ENCODE data around the gene PCCA.
A peak's percentile ranks its signal among the peaks of the same experiment; 100 is the strongest.
"Not testable (repeated sequence)": the region's sequence is repeated elsewhere in the genome, so short reads cannot be mapped to it uniquely, and the experiment has no call there.

The PCCA gene

GRCh38 chr13:100141461-100141961, 52.6 kb downstream of the PCCA start:
- DNase-seq (ENCODE audit: low read depth), result not testable (repeated sequence)

DNA sequence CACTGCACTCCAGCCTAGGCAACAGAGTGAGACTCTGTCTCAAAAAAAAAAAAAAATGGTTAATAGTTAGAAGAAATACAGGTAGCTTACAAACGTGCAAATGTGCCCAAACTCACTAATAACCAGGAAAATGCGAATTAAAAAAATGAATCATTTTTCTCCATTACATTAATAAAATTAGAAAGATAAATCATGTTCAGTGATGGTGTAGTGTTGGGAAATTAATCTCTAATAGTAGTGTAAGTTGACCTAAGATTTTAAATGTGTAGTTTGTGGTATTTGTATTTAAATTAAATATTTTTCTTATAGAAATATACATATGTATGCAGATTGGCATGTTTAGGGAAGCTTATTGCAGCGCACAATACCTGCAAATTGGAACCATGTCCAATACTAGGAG, 57.6 kb downstream of the PCCA start:
- no peak for DNase-seq (ENCODE audit: low read depth)

DNA sequence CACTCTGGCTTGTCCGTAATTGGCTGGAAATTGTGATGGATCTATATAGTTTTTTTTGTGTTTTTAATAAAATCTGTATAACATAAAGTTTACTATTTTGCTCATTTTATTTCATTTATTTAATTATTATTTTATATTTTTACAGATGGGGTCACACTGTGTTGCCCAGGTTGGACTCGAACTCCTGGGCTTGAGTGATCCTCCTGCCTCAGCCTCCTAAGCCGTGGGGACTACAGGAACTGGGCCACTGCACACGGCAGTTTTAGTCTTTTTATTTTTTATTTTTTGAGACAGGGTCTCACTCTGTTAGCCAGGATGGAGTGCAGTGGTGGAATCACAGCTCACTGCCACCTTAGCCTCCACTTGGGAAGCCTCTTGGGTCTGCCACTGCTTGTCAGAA, 58.9 kb downstream of the PCCA start:
- DNase-seq (ENCODE audit: low read depth), result no peak

DNA sequence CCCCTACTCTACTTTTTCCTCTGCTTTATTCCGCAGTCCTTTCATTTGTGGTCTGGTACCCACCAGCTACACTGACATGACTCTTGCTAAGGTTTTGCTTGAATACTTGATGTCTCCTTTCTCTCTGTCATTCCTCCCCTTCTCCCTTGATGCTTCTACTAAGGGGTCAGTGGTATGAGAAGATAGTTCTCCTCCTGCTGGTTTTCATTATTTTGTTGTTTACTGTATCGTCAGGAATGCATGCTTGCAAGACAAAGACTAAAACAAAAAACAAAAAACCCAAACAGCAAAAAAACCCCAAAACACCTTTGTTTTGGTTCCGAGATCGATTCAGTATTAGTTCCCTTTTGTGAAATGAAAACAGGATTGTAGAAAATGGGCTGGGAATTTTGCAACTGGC, 59.5 kb downstream of the PCCA start:
- no peak for DNase-seq (ENCODE audit: low read depth)

- DNase-seq (ENCODE audit: low read depth), result no peak
Measured at GRCh38 chr13:100149389-100149788, 60.5 kb downstream of the PCCA start.

GRCh38 chr13:100150711-100151110, 61.8 kb downstream of the PCCA start:
- DNase-seq (ENCODE audit: low read depth), result not testable (repeated sequence)

GRCh38 chr13:100154842-100155416, 66.0 kb downstream of the PCCA start:
- DNase-seq (ENCODE audit: low read depth), result no peak

GRCh38 chr13:100156788-100157187, 67.9 kb downstream of the PCCA start:
- no peak for DNase-seq (ENCODE audit: low read depth)

DNA sequence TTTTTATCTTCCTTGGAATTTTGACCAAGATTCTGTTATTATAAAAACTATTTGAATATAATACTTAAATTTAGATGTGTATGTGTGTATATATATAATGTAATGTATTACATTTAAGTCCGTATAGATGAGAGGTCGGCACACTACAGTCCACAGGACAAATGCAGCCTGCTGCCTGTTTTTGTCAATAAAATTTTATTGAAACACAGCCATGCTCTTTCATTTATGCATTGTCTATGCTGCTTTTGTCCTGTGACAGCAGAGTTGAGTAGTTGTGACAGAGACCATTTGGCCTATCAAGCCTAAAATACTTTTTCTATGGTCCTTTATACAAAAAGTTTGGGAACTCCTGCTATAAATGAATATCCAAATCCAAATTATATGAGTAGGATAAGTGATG, 69.7 kb downstream of the PCCA start:
- DNase-seq (ENCODE audit: low read depth), result no peak

- DNase-seq (ENCODE audit: low read depth), result no peak
Measured at GRCh38 chr13:100159584-100159983, 70.7 kb downstream of the PCCA start.

GRCh38 chr13:100160450-100160849, 71.6 kb downstream of the PCCA start:
- no peak for DNase-seq (ENCODE audit: low read depth)

GRCh38 chr13:100163375-100163774, 74.5 kb downstream of the PCCA start:
- DNase-seq (ENCODE audit: low read depth), result no peak

DNA sequence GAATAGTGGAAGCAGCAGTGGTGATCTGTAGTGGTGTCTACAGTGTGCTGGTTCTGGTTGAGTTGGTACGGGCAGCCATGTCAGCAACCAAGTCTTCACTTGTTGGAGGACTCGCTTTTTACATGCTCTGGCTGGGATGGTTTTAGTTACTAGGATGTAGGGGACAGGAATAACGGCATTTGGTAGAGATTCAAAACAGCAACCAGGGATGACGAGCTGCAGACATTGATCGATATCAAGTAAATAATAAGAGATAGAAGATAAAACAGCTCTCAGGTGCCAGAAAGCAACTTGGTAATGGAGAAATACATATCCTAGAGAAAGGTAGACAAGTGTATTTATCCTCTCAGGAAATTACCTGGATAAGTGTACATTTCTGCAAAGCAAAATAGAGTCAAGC, 84.3 kb downstream of the PCCA start:
- DNase-seq (ENCODE audit: low read depth), result no peak

GRCh38 chr13:100174455-100174854, 85.6 kb downstream of the PCCA start:
- DNase-seq (ENCODE audit: low read depth), result not testable (repeated sequence)

DNA sequence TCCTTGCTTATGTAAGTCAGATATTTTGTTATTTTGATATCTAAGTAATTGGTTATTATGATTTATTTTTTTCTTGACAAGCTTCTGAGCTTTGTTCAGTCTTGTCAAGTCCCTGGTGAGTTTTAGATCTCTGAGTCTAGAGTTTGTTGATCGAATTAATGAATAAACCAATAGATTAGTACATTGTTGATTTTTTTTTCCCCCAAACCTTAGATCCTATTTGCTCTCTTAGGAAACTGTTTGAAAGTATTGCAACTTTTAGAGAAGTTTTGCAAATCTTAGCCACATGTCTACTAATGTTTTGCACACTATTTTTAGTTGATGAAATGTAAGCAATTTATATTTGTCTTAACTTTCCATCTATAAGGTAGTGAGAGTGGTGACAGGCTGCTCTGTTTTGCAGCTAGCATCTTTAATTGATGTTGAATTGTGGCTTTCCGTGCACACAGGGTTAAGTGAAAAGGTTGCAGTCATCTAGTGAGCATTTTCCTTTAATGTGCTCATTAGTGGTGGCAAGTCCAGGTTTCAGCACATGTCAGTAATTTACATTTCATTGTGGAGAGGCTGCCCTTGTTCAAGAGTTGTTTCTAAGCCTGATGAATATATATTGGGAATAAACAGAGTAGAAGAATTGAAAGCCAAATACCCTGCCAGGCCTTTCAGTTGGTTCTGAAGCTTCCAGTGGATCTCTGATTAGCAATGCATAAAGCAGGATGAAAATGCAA, 86.3 kb downstream of the PCCA start:
- DNase-seq (ENCODE audit: low read depth), result no peak

DNA sequence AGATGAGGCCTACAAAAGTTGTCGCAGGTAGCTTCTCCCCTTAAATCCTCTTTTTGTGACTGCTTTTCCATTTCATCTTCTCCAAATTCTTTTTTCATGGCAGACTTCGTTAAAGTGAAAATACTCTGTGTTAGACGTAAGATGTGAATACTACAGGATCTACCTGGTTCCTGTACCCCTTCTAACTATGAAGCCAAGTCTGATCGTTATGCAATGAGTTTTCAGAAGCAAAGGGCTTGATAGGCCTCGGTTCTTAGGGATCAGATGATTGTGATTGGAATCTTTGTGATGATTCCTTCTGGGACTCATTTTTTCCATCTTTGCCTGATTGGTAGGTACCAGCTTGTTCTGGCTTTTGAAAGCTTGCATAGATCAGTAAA, 86.9 kb downstream of the PCCA start:
- no peak for DNase-seq (ENCODE audit: low read depth)

- peak; percentile 28 for DNase-seq (ENCODE audit: low read depth)
Measured at GRCh38 chr13:100176801-100177400, 88.0 kb downstream of the PCCA start.

- no peak for DNase-seq (ENCODE audit: low read depth)
Measured at GRCh38 chr13:100178309-100178708, 89.4 kb downstream of the PCCA start.

- DNase-seq (ENCODE audit: low read depth), result no peak
Measured at GRCh38 chr13:100179276-100179675, 90.4 kb downstream of the PCCA start.

DNA sequence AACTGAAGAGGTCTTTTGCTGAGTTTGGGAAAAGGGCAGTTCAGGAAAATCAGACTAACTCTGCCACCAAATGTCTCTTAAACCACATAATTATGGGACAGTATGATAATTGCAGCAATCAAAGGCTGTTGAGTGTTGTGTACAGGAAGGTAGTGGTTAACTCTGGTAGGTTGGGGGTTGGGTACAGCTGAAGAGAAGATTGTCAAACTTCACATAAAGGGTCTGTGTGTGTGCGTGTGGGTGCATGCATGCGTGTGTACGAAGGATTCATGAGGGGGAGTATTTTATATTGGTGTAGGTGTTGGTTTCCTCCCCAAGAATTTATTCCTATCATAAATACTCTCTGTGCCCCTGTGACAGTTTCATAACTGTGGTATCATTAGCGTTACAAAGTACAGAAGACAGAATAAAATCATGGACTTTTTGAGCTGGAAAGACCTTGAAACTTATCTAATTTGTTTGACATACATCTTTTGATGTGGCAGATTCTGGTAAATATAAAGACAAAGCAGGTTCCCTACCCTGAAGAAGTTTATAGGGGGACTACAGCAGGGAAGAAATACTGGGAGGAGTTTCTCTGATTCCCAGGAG, 94.1 kb downstream of the PCCA start:
- no peak for DNase-seq (ENCODE audit: low read depth)

DNA sequence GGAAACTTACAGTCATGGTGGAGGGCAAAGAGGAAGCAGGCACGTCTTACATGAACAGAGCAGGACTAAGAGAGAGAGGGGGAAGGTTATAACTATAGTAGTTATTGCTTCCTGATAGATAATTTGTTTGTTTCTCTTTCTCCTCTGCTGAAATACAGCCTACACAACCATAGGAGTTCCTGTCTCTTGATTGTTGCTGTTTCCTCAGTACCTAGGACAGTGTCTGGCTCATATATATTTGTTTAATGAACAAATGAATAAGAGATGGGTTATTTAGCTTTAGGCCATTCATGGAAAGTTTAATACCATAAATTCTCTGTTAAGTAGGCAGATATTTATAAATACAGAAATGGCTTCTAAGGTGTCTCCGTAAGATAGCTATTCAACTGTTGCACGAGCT, 95.2 kb downstream of the PCCA start:
- DNase-seq (ENCODE audit: low read depth), result no peak

DNA sequence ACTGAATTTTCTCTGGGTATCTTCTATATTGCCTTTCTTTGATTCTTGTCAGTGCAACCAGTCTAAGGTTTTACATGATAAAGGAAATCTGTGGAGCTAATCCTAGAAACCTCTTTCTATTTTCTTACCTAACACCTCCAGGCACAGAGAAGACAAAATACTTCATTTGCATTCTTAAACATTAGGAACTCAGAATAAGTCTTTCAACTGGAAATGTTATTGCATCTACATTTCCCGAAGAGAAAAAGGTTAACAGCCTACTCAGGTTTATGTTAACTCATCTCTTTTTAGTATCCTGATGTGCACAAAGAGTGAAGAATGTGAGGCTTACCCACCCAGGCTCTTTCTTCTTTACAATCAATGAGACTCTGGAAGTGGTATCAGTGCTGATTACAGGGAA, 106.7 kb downstream of the PCCA start:
- no peak for DNase-seq (ENCODE audit: low read depth)

GRCh38 chr13:100196375-100196774, 107.5 kb downstream of the PCCA start:
- no peak for DNase-seq (ENCODE audit: low read depth)
